H1 (cell line): ENCODE measurements around the gene SHLD2. TPM values are rescaled to one million over a fixed set of nuclear protein-coding genes. Genes with fewer than 3 reads are reported as not detected.

Experiments
- CBX8 ChIP-seq: fragments of 300-800, 300-1000 bp; sonication (generic); IDR thresholded peaks from 2 replicates; pipeline ENCODE4 v1.7.1; 2016; ENCODE audit warnings: low read depth, low read length, borderline replicate concordance
- CHD7 ChIP-seq: fragments of 300-600 bp; sonication (generic); IDR thresholded peaks from 2 replicates; pipeline ENCODE4 v1.7.1; 2012; ENCODE audit warnings: low read length, moderate library complexity, mild to moderate bottlenecking, inconsistent platforms; ENCODE audit not compliant: insufficient replicate concordance
- EGR1 ChIP-seq: IDR thresholded peaks from 2 replicates; pipeline ENCODE4 v1.6.1; 2011; ENCODE audit warnings: low read depth, low read length, borderline replicate concordance
- EP300 ChIP-seq, 2 experiments: IDR thresholded peaks; 1 replicate in 1 of 2; 2 replicates in 1 of 2; pipeline ENCODE4 v1.6.1; 2011 to 2012; ENCODE audit warnings: low read depth in 2 of 2, low read length in 2 of 2, mild to moderate bottlenecking in 2 of 2, borderline replicate concordance in 1 of 2, inconsistent platforms in 1 of 2, moderate library complexity in 1 of 2
- JUND ChIP-seq: IDR thresholded peaks from 2 replicates; pipeline ENCODE4 v1.6.1; 2011; ENCODE audit warnings: mild to moderate bottlenecking, improper control_type of control experiment, low read length
- NRF1 ChIP-seq: IDR thresholded peaks from 2 replicates; pipeline ENCODE4 v1.6.1; 2011; ENCODE audit warnings: mild to moderate bottlenecking, low read depth, low read length, improper control_type of control experiment
- RNF2 ChIP-seq: fragments of 200-900, 300-1000 bp; sonication (generic); IDR thresholded peaks from 2 replicates; pipeline ENCODE4 v1.7.1; 2016; ENCODE audit warnings: borderline replicate concordance, low read depth, mild to moderate bottlenecking, antibody characterized with exemption, low read length; ENCODE audit not compliant: poor library complexity, severe bottlenecking; ENCODE audit errors: missing control alignments
- RXRA ChIP-seq: IDR thresholded peaks from 2 replicates; pipeline ENCODE4 v1.6.1; 2011; ENCODE audit warnings: low read depth, mild to moderate bottlenecking, low read length, moderate library complexity; ENCODE audit not compliant: insufficient read depth
- SP4 ChIP-seq: IDR thresholded peaks from 2 replicates; pipeline ENCODE4 v1.6.1; 2012; ENCODE audit warnings: low read length, inconsistent platforms
- TBP ChIP-seq: IDR thresholded peaks from 2 replicates; pipeline ENCODE4 v1.6.1; 2011; ENCODE audit warnings: low read depth, low read length, improper control_type of control experiment
- polyA plus RNA-seq, 7 experiments: library from polyadenylated mRNA; depleted of rRNA in 3 of 7; stranded (reverse) in 5 of 7; unstranded in 2 of 7; fragments of >200 nt in 5 of 7; fragments of 200-250 nt in 2 of 7; gene quantifications; 1 replicate in 5 of 7; 2 replicates in 1 of 7; 4 replicates in 1 of 7; pipeline versions ENCODE4 v1.2.1 to v1.2.3, GENCODE V29; 2011 to 2013; ENCODE audit warnings: missing spikeins in 2 of 7, mixed read lengths in 2 of 7
- total RNA-seq: library from RNA; stranded (reverse); fragmentation: NEBNext Ultra II Directional; extraction: Animal tissue kit (Norgen Biotek cat#: 25700); gene quantifications from 2 replicates; pipeline ENCODE4 v1.2.1, GENCODE V29; 2021
- TF ChIP-seq, protein P1 (sequence below): IDR thresholded peaks from 2 replicates; pipeline ENCODE4 v1.6.1; 2011; ENCODE audit warnings: low read depth, mild to moderate bottlenecking, low read length; ENCODE audit not compliant: insufficient read depth

SHLD2 gene
- total and polyA plus RNA-seq, 2 of the 8 experiments (the other 6 are each of a cell fraction or from before 2014, with no cell fraction given): 7.9 to 32.4 TPM

DNA sequence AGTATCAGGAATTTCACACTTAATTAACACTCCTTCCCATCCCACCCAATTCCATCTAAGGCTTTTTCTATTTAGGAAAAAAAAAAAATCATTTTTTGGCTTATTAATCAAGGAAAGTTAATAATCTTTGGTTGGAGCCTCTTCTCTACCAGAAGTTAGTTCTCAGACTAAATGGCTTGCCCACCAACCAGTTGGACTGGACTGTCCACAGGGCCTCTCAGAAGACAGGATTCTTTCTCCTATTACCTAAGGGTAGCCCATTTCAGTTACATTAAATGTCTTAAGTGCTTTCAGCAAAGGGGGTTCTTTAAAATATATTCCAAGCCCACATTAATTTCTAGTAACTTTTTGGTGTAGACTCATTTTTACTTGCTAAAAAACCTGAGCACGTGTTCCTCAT is 35.6 kb upstream of the SHLD2 start (continued):
- TF ChIP-seq CHD7 (no peak), EP300 (IDR thresholded peaks at IDR 0.05; ENCODE audit: borderline replicate concordance in 1 of 2, low read depth in 2 of 2, low read length in 2 of 2) (no peak), JUND (no peak), EGR1 (no peak), CBX8 (no peak), TBP (no peak), SP4 (no peak), RNF2 (no peak), NRF1 (no peak), RXRA (no peak)
- TF ChIP-seq, protein P1, sequence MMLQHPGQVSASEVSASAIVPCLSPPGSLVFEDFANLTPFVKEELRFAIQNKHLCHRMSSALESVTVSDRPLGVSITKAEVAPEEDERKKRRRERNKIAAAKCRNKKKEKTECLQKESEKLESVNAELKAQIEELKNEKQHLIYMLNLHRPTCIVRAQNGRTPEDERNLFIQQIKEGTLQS: no peak
